ENCODE results near the gene MSI2. TPM values are rescaled to one million over a fixed set of nuclear protein-coding genes. Genes with fewer than 3 reads are reported as not detected.

The MSI2 gene
- total RNA-seq, 1 experiment from 2014 or later = 169 TPM

GRCh38 chr17:57341611-57342540 lies 85.6 kb downstream of the MSI2 start:
- peaks cover 100% of the 10 kb centered on the region for H3K79me2 ChIP-seq (ENCODE audit: low read length)
- peaks cover 15% of the 10 kb centered on the region; the same call in 1 of the 2 replicates for H3K36me3 ChIP-seq (ENCODE audit: insufficient read depth, low read length)
- H3K4me2 ChIP-seq (ENCODE audit: low read depth, low read length, poor library complexity, severe bottlenecking) = peak overlapping the region; percentile 24
- H3K9me3 ChIP-seq (ENCODE audit: low read length) = no peaks in the 10 kb centered on the region
- peak overlapping the region; percentile 78 for H3K27ac ChIP-seq (ENCODE audit: low read length)
- DNase-seq = no peak
- H3K4me3 ChIP-seq (ENCODE audit: low read length) = no peak overlapping the region
- H3K9me2 ChIP-seq (replicated peaks; ENCODE audit: insufficient read depth, low read length) = no peaks in the 10 kb centered on the region
- H4K20me1 ChIP-seq (ENCODE audit: insufficient read depth, low read depth, low read length) = no peaks in the 10 kb centered on the region
- H3K4me1 ChIP-seq (ENCODE audit: low read length) = peaks cover 58% of the 10 kb centered on the region
- no peak overlapping the region for H3K9ac ChIP-seq (ENCODE audit: low read length)
- no peak overlapping the region for H2AFZ ChIP-seq (ENCODE audit: low read length)
- no peaks in the 10 kb centered on the region for H3K27me3 ChIP-seq (ENCODE audit: low read length)

GRCh38 chr17:57342963-57343589 lies 86.8 kb downstream of the MSI2 start:
- Histone ChIP-seq H3K79me2 (ENCODE audit: low read length) (peaks cover 100% of the 10 kb centered on the region), H4K20me1 (ENCODE audit: insufficient read depth, low read depth, low read length) (no peaks in the 10 kb centered on the region), H3K36me3 (ENCODE audit: insufficient read depth, low read length) (peaks cover 27% of the 10 kb centered on the region), H3K4me1 (ENCODE audit: low read length) (peaks cover 50% of the 10 kb centered on the region), H3K4me2 (ENCODE audit: low read depth, low read length, poor library complexity, severe bottlenecking) (no peak overlapping the region), H3K27me3 (ENCODE audit: low read length) (no peaks in the 10 kb centered on the region), H3K9me2 (replicated peaks; ENCODE audit: insufficient read depth, low read length) (no peaks in the 10 kb centered on the region), H3K9ac (ENCODE audit: low read length) (no peak overlapping the region), H2AFZ (ENCODE audit: low read length) (no peak overlapping the region), H3K4me3 (ENCODE audit: low read length) (no peak overlapping the region), H3K9me3 (ENCODE audit: low read length) (no peaks in the 10 kb centered on the region), H3K27ac (ENCODE audit: low read length) (peak overlapping the region; percentile 78)
- no peak for DNase-seq

GRCh38 chr17:57343717-57344116 lies 87.4 kb downstream of the MSI2 start:
- peaks cover 33% of the 10 kb centered on the region for H3K36me3 ChIP-seq (ENCODE audit: insufficient read depth, low read length)
- H4K20me1 ChIP-seq (ENCODE audit: insufficient read depth, low read depth, low read length) = no peaks in the 10 kb centered on the region
- H3K27ac ChIP-seq (ENCODE audit: low read length) = no peak overlapping the region
- no peak overlapping the region for H3K9ac ChIP-seq (ENCODE audit: low read length)
- peaks cover 100% of the 10 kb centered on the region for H3K79me2 ChIP-seq (ENCODE audit: low read length)
- H3K9me2 ChIP-seq (replicated peaks; ENCODE audit: insufficient read depth, low read length) = no peaks in the 10 kb centered on the region
- H3K4me3 ChIP-seq (ENCODE audit: low read length) = no peak overlapping the region
- H3K9me3 ChIP-seq (ENCODE audit: low read length) = no peaks in the 10 kb centered on the region
- H3K4me2 ChIP-seq (ENCODE audit: low read depth, low read length, poor library complexity, severe bottlenecking) = no peak overlapping the region
- no peaks in the 10 kb centered on the region for H3K27me3 ChIP-seq (ENCODE audit: low read length)
- peaks cover 44% of the 10 kb centered on the region for H3K4me1 ChIP-seq (ENCODE audit: low read length)
- H2AFZ ChIP-seq (ENCODE audit: low read length) = no peak overlapping the region
- no peak for DNase-seq

- no peaks in the 10 kb centered on the region for H3K9me3 ChIP-seq (ENCODE audit: low read length)
- no peaks in the 10 kb centered on the region for H4K20me1 ChIP-seq (ENCODE audit: insufficient read depth, low read depth, low read length)
- H3K79me2 ChIP-seq (ENCODE audit: low read length) = peaks cover 100% of the 10 kb centered on the region
- H3K9me2 ChIP-seq (replicated peaks; ENCODE audit: insufficient read depth, low read length) = no peaks in the 10 kb centered on the region
- no peak overlapping the region for H3K27ac ChIP-seq (ENCODE audit: low read length)
- no peak for DNase-seq
- no peak overlapping the region for H3K9ac ChIP-seq (ENCODE audit: low read length)
- H3K4me3 ChIP-seq (ENCODE audit: low read length) = no peak overlapping the region
- peaks cover 40% of the 10 kb centered on the region for H3K4me1 ChIP-seq (ENCODE audit: low read length)
- no peak overlapping the region for H3K4me2 ChIP-seq (ENCODE audit: low read depth, low read length, poor library complexity, severe bottlenecking)
- peaks cover 33% of the 10 kb centered on the region for H3K36me3 ChIP-seq (ENCODE audit: insufficient read depth, low read length)
- H2AFZ ChIP-seq (ENCODE audit: low read length) = no peak overlapping the region
- H3K27me3 ChIP-seq (ENCODE audit: low read length) = no peaks in the 10 kb centered on the region
Observed at GRCh38 chr17:57344261-57344660, 87.9 kb downstream of the MSI2 start.

- no peaks in the 10 kb centered on the region for H4K20me1 ChIP-seq (ENCODE audit: insufficient read depth, low read depth, low read length)
- peaks cover 38% of the 10 kb centered on the region for H3K4me1 ChIP-seq (ENCODE audit: low read length)
- peak overlapping the region; percentile 47 for H3K27ac ChIP-seq (ENCODE audit: low read length)
- no peak overlapping the region for H3K9ac ChIP-seq (ENCODE audit: low read length)
- H3K79me2 ChIP-seq (ENCODE audit: low read length) = peaks cover 97% of the 10 kb centered on the region
- H3K4me2 ChIP-seq (ENCODE audit: low read depth, low read length, poor library complexity, severe bottlenecking) = no peak overlapping the region
- H3K4me3 ChIP-seq (ENCODE audit: low read length) = no peak overlapping the region
- no peak for DNase-seq
- no peaks in the 10 kb centered on the region for H3K9me2 ChIP-seq (replicated peaks; ENCODE audit: insufficient read depth, low read length)
- H3K27me3 ChIP-seq (ENCODE audit: low read length) = no peaks in the 10 kb centered on the region
- no peak overlapping the region for H2AFZ ChIP-seq (ENCODE audit: low read length)
- H3K9me3 ChIP-seq (ENCODE audit: low read length) = no peaks in the 10 kb centered on the region
- peaks cover 31% of the 10 kb centered on the region for H3K36me3 ChIP-seq (ENCODE audit: insufficient read depth, low read length)
Observed at GRCh38 chr17:57349541-57350247, 93.4 kb downstream of the MSI2 start.

GRCh38 chr17:57350266-57350665 lies 93.9 kb downstream of the MSI2 start:
- no peaks in the 10 kb centered on the region for H3K9me3 ChIP-seq (ENCODE audit: low read length)
- H2AFZ ChIP-seq (ENCODE audit: low read length) = no peak overlapping the region
- peaks cover 97% of the 10 kb centered on the region for H3K79me2 ChIP-seq (ENCODE audit: low read length)
- H3K4me2 ChIP-seq (ENCODE audit: low read depth, low read length, poor library complexity, severe bottlenecking) = no peak overlapping the region
- H4K20me1 ChIP-seq (ENCODE audit: insufficient read depth, low read depth, low read length) = no peaks in the 10 kb centered on the region
- H3K36me3 ChIP-seq (ENCODE audit: insufficient read depth, low read length) = peaks cover 31% of the 10 kb centered on the region
- H3K4me1 ChIP-seq (ENCODE audit: low read length) = peaks cover 44% of the 10 kb centered on the region
- DNase-seq = no peak
- H3K9me2 ChIP-seq (replicated peaks; ENCODE audit: insufficient read depth, low read length) = no peaks in the 10 kb centered on the region
- H3K9ac ChIP-seq (ENCODE audit: low read length) = no peak overlapping the region
- H3K27ac ChIP-seq (ENCODE audit: low read length) = peak overlapping the region; percentile 47
- H3K27me3 ChIP-seq (ENCODE audit: low read length) = no peaks in the 10 kb centered on the region
- H3K4me3 ChIP-seq (ENCODE audit: low read length) = no peak overlapping the region

GRCh38 chr17:57352665-57353175 lies 96.4 kb downstream of the MSI2 start:
- H3K9me3 ChIP-seq (ENCODE audit: low read length) = no peaks in the 10 kb centered on the region
- peaks cover 66% of the 10 kb centered on the region for H3K4me1 ChIP-seq (ENCODE audit: low read length)
- H3K4me2 ChIP-seq (ENCODE audit: low read depth, low read length, poor library complexity, severe bottlenecking) = no peak overlapping the region
- no peak for DNase-seq
- no peaks in the 10 kb centered on the region for H3K9me2 ChIP-seq (replicated peaks; ENCODE audit: insufficient read depth, low read length)
- H3K36me3 ChIP-seq (ENCODE audit: insufficient read depth, low read length) = peaks cover 17% of the 10 kb centered on the region; the same call in 1 of the 2 replicates
- H3K79me2 ChIP-seq (ENCODE audit: low read length) = peaks cover 77% of the 10 kb centered on the region
- no peak overlapping the region for H3K4me3 ChIP-seq (ENCODE audit: low read length)
- H3K9ac ChIP-seq (ENCODE audit: low read length) = no peak overlapping the region
- H3K27ac ChIP-seq (ENCODE audit: low read length) = peak overlapping the region; percentile 99
- no peaks in the 10 kb centered on the region for H3K27me3 ChIP-seq (ENCODE audit: low read length)
- H2AFZ ChIP-seq (ENCODE audit: low read length) = no peak overlapping the region
- H4K20me1 ChIP-seq (ENCODE audit: insufficient read depth, low read depth, low read length) = no peaks in the 10 kb centered on the region
